Measurements from ENCODE around the gene LIN7C. TPM values are rescaled to one million over a fixed set of nuclear protein-coding genes. Genes with fewer than 3 reads are reported as not detected.

Gene LIN7C
- total RNA-seq, 1 donor from 2014 or later: 36.5 TPM

DNA sequence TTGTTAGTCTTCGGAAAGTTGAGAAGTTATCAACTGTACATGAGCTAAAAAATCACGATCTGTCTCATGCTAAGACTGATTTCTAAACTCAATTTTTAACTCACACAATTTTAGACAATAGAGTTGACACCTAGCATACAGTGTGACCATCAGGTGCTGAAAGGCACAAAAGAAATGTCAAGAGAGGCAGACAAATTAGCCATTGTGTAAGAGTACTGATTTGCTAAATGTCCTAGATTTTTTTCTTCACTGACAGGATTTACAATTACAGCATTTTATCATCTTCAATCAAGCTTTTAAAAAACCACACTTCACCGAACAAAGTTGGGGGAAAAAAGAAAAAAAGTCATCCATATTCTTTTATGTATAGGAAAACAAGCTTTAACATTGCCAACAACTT is 40.9 kb downstream of the LIN7C start:
- Histone ChIP-seq H3K36me3 (no peaks in the 10 kb centered on the region), H3K4me3 (no peak overlapping the region), H3K9me3 (no peaks in the 10 kb centered on the region), H3K4me1 (peaks cover under 1% of the 10 kb centered on the region), H3K27ac (no peak overlapping the region), H3K27me3 (peaks cover 12% of the 10 kb centered on the region)
- intact Hi-C loops (cut with DNase I): no loop called here
- no peak for ATAC-seq
- DNase-seq: no peak
- TF ChIP-seq CTCF (IDR thresholded peaks at IDR 0.05): no peak

DNA sequence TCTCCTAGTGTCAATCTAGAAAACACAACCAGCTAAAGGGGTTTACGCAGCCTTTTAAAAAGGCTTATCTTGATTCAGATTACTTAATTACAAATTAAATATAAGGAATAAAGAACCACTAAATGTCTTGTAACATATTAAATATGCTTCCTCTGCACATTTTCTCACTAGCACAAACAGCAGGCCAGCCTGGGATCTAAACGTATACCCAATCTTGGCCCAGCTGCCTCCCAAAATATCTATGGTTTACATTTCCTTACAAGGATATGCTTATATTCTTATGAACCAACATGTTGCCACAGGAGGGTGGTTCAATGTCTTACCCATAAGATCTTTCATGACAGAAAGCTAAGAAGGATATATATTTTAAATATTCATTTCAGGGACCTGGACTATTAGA is 41.7 kb downstream of the LIN7C start:
- H3K27ac ChIP-seq: no peak overlapping the region

GRCh38 chr11:27464289-27464696 is 42.3 kb downstream of the LIN7C start:
- peaks cover under 1% of the 10 kb centered on the region for H3K27me3 ChIP-seq
- no peak for TF ChIP-seq CTCF (IDR thresholded peaks at IDR 0.05)
- DNase-seq (no peak), ATAC-seq (peak; percentile 78)
- no peak overlapping the region for H3K27ac ChIP-seq
- intact Hi-C loops (cut with DNase I): no loop called here
- H3K4me1 ChIP-seq: no peaks in the 10 kb centered on the region
- H3K9me3 ChIP-seq: no peaks in the 10 kb centered on the region
- H3K4me3 ChIP-seq: no peak overlapping the region
- no peaks in the 10 kb centered on the region for H3K36me3 ChIP-seq

More for the DNA sequence above, 41.7 kb downstream of the LIN7C start:
- Histone ChIP-seq H3K9me3 (no peaks in the 10 kb centered on the region), H3K4me1 (no peaks in the 10 kb centered on the region), H3K36me3 (no peaks in the 10 kb centered on the region), H3K4me3 (no peak overlapping the region), H3K27me3 (peaks cover 7% of the 10 kb centered on the region)
- DNase-seq (no peak), ATAC-seq (no peak)
- no peak for TF ChIP-seq CTCF (IDR thresholded peaks at IDR 0.05)
- intact Hi-C loops (cut with DNase I): no loop called here

DNA sequence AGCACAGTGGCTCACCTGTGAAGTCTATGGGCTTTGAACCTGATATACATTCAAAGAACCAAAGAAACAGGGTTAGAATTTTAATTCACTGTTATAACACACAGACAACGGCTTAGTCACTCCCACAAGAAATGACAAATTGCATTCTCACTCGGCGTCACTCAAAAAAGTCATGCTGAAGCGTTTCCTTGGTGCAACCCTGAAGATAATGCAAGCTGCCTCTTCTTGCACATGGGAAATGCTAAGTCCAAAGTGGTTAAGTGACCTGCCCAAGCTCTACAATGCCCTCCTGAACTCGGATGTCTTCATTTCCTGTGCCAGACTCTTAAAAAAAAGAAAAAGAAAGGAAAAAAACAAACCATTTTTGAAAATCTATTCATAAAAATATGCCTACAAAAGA is 44.0 kb downstream of the LIN7C start:
- intact Hi-C loops (cut with DNase I): no loop called here
- DNase-seq (no peak), ATAC-seq (no peak)
- Histone ChIP-seq H3K4me3 (no peak overlapping the region), H3K36me3 (no peaks in the 10 kb centered on the region), H3K27me3 (no peaks in the 10 kb centered on the region), H3K27ac (no peak overlapping the region), H3K4me1 (no peaks in the 10 kb centered on the region), H3K9me3 (no peaks in the 10 kb centered on the region)
- TF ChIP-seq CTCF (IDR thresholded peaks at IDR 0.05): no peak

GRCh38 chr11:27460158-27460978 is 46.2 kb downstream of the LIN7C start:
- Histone ChIP-seq H3K4me3 (no peak overlapping the region), H3K9me3 (no peaks in the 10 kb centered on the region), H3K36me3 (no peaks in the 10 kb centered on the region), H3K4me1 (no peaks in the 10 kb centered on the region), H3K27me3 (no peaks in the 10 kb centered on the region), H3K27ac (no peak overlapping the region)
- no peak for TF ChIP-seq CTCF (IDR thresholded peaks at IDR 0.05)
- intact Hi-C loops (cut with DNase I): no loop called here
- DNase-seq: no peak
- no peak for ATAC-seq
